HG03095 (cell line): ENCODE data around the gene DAB2IP.

Experiments used
- ATAC-seq: cut with Tn5 transposase; IDR thresholded peaks from one replicate; pipeline ENCODE4 v1.9.1; 2021; ENCODE audit warnings: moderate library complexity; ENCODE audit not compliant: unreplicated experiment

The DAB2IP gene

DNA sequence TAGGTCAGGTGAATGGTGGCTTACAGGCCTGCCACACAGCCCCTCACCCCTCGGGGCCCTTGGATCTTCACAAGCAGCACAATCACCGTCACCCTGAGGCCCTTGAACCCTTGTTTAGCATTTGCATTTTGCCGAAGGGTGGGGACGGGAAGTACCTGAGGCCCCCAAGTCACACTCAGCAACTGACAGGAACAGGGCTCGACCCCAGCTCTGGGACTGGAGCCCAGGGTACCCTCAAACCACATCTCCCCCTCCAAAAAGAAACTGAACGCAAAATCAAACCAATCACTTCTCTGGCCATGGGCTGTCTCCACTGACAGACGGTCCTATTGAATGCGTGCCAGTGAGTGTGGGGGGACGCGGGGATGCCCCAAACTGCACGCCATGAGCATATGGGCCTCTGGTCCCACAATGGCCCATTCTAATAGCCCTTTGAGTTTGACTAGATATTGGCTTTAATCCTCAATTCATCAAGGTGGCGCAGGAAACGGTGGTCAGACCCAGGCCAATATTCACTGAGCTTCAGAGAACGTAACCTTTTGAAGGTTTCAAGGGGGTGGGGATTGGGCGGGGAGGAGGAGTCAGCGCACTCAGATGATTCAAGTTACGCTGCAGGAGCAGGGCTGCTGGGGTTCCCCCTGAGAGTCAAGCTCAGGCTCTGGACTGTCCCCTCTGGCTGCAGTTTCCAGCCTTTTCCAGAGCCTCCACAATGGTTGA is 176.0 kb downstream of the DAB2IP start:
- ATAC-seq = no peak

DNA sequence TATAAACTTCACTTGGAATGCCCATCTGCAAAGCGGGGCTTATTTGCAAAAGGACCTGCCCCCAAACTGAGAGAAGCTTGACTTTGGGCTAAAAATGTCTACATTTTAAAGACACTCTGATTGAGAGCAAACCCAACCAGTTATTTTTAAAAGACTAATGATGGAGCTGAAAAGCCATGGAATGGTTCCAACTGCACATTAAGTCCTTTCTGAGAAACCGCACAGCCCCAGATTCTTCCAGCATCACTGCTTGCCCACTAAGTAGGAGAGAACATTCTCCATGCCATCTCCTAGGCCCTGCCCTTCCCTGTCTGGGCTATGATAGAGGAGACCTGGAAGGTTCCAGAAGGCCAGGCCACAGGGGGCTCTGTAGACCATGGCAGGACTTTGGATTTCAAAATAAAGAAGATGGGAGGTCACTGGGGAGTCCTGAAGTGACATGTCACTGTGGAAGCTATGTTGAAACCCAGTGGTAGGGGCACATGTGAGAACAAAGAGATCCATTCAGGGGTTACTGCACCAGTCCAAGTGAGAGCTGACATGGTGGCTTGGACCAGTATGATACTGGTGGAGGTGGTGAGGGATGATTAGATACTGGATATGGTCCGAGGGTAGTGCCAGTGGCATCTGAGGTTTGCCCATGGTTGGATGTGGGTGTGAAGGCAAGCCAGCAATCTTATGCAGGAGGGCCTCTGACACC is 179.2 kb downstream of the DAB2IP start:
- ATAC-seq = no peak

DNA sequence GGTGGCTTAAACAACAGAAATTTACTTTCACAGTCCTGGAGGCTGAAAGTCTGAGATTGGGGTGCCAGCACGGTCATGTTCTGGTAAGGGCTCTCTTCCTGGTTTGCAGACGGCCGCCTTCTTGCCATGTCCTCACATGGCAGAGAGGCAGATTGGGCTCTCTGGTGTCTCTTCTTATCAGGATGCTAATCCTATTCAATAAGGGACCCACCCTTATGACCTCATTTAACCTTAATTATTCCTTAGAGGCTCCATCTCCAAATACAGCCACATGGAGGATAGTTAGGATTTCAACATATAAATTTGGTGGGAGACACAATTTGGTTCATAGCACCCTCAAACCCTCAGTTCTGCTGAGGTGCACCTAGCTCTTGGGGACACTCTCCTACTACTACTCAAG is 180.4 kb downstream of the DAB2IP start:
- no peak for ATAC-seq

DNA sequence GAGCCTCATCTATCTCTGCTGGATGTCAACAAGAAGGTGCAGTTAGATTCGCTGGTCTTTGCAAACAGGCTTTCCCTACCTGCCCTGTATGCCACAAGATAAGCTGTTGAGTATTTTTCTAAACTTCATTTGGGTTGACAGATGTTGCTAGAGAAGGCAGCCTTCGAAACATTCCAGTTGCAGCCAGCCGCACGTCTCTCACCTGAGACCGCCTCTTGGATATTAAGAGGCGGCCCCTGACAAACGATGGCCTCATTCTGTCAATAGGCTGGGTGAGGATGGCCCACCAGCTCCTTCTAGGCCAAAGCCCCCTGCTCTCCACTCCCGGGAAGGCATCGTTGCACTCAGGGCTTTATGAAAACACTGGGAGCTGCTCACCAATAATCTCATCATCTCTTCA is 181.6 kb downstream of the DAB2IP start:
- no peak for ATAC-seq
